Stomach (tissue), 9 donors: ENCODE results near the gene RSAD1. TPM values are rescaled to one million over a fixed set of nuclear protein-coding genes. Genes with fewer than 3 reads are reported as not detected.
A peak's percentile ranks its signal among the peaks of the same experiment; 100 is the strongest.

Experiments used
- DNase-seq, 2 donors: peaks; one replicate each; pipeline versions ENCODE4 v3.0.0 to v3.0.0-alpha.2; 2013 to 2019
- H3K27ac ChIP-seq, 5 donors: fragments of 200-600 bp in 4 of 5; sonication (generic) in 4 of 5; one replicate each; pipeline ENCODE4 v1.5.1; 2013 to 2019; ENCODE audit warnings: mild to moderate bottlenecking in 1 of 5, moderate library complexity in 1 of 5
- H3K27me3 ChIP-seq, 3 donors: fragments of 200-600 bp; sonication (generic); one replicate each; pipeline ENCODE4 v1.5.1; 2017 to 2019; ENCODE audit warnings: mixed run types in 1 of 3
- H3K36me3 ChIP-seq, 4 donors: fragments of 200-600 bp; sonication (generic); 1 replicate in 3 of 4; 2 replicates in 1 of 4; pipeline ENCODE4 v1.5.1; 2016 to 2019
- H3K4me1 ChIP-seq, 4 donors: fragments of 200-600 bp; sonication (generic); one replicate each; pipeline ENCODE4 v1.5.1; 2016 to 2019
- H3K4me3 ChIP-seq, 4 donors: fragments of 200-600 bp; sonication (generic) in 3 of 4; one replicate each; pipeline ENCODE4 v1.5.1; 2016 to 2019; ENCODE audit warnings: mild to moderate bottlenecking in 1 of 4
- H3K9me3 ChIP-seq, 4 donors: fragments of 200-600 bp; sonication (generic); one replicate each; pipeline ENCODE4 v1.5.1; 2016 to 2019
- CTCF ChIP-seq, 7 experiments: fragments of 450-650 bp in 4 of 7; fragments of 200-600 bp in 3 of 7; sonication (generic) in 3 of 7; IDR thresholded peaks; one replicate each; pipeline ENCODE4 v1.5.1; 2016 to 2019; ENCODE audit warnings: antibody characterized with exemption in 7 of 7, control low read depth in 2 of 7, mild to moderate bottlenecking in 1 of 7
- EP300 ChIP-seq: sonication (generic); formaldehyde crosslinking; IDR thresholded peaks from one replicate; pipeline ENCODE4 v1.6.1; 2017; ENCODE audit warnings: antibody characterized with exemption
- POLR2A ChIP-seq, 4 donors: fragments of 450-650 bp; IDR thresholded peaks; one replicate each; pipeline ENCODE4 v1.6.1; 2016; ENCODE audit warnings: antibody characterized with exemption in 4 of 4, control low read depth in 2 of 4, mild to moderate bottlenecking in 1 of 4, moderate library complexity in 1 of 4
- POLR2AphosphoS5 ChIP-seq, 3 donors: sonication (generic); formaldehyde crosslinking; IDR thresholded peaks; one replicate each; pipeline ENCODE4 v1.6.1; 2016; ENCODE audit warnings: antibody characterized with exemption in 3 of 3
- WGBS, 5 donors: extraction: QIAGEN DNeasy Blood & Tissue Kit in 3 of 5; methylation state at CpG; one replicate each; pipeline versions ENCODE4 v1.1.5 to v1.1.7; 2013 to 2018; 5-methylcytosine and 5-hydroxymethylcytosine counted together
- intact Hi-C: fragments of 100-400 bp; cut with DNase I; formaldehyde crosslinking; loops from one replicate; pipeline ENCODE4 v1.15.1; 2023; ENCODE audit warnings: low total_unique reads
- polyA plus RNA-seq, 3 donors: library from polyadenylated mRNA; stranded (reverse); fragments of 200-250 nt; gene quantifications; one replicate each; pipeline ENCODE4 v1.2.3, GENCODE V29; 2013
- total RNA-seq, 5 donors: library from RNA; depleted of rRNA; stranded (reverse); fragments of >200 nt; gene quantifications; one replicate each; pipeline versions ENCODE4 v1.1.0 to v1.2.3, GENCODE V29; 2014 to 2016
- donor health status: healthy with polysubstance abuse.
- donor health status: Bipolar disorder and iron deficiency.
- donor health status: healthy.

RSAD1 gene
- total and polyA plus RNA-seq, 8 donors, result 18.7 to 54.8 (median 26.3) TPM

- no peak for DNase-seq
- TF ChIP-seq EP300, result no peak
- TF ChIP-seq CTCF (IDR thresholded peaks at IDR 0.05), result no peak
- no peak for TF ChIP-seq POLR2A (IDR thresholded peaks at IDR 0.05)
- no peak for TF ChIP-seq POLR2AphosphoS5 (IDR thresholded peaks at IDR 0.05)
- H3K27me3 ChIP-seq, result peaks cover 0 to 62% (median 24%) of the 10 kb centered on the region in 3 donors
- no peaks in the 10 kb centered on the region for H3K9me3 ChIP-seq
- H3K27ac ChIP-seq, result no peak overlapping the region
- peaks cover 19 to 33% (median 30%) of the 10 kb centered on the region in 4 donors for H3K4me1 ChIP-seq
- H3K36me3 ChIP-seq, result no peaks in the 10 kb centered on the region
- intact Hi-C loops, result loop anchor here (10.0 kb wide), 1 partner anchor 45 kb away; no protein-coding TSS in a partner anchor
- no peak overlapping the region for H3K4me3 ChIP-seq
- 84 to 95% (median 90%) methylated on average over 7 of the region's 7 CpGs for WGBS, 5 donors
Measured at GRCh38 chr17:50529849-50530248, 51.2 kb downstream of the RSAD1 start.

- intact Hi-C loops, result loop anchor here (10.0 kb wide), 1 partner anchor 47 kb away; no protein-coding TSS in a partner anchor
Measured at GRCh38 chr17:50531428-50532025, 52.9 kb downstream of the RSAD1 start.

GRCh38 chr17:50532452-50533024 lies 53.9 kb downstream of the RSAD1 start, which contains the start of gene EPN3:
Gene EPN3, plus strand, starts transcription at chr17:50532735. Its CDS starts 3,822 bp downstream, at chr17:50536557.
- peaks cover 5 to 14% (median 9%) of the 10 kb centered on the region in 4 donors for H3K36me3 ChIP-seq
- peaks cover 32 to 57% (median 53%) of the 10 kb centered on the region in 4 donors for H3K4me1 ChIP-seq
- peaks cover 0 to 63% (median 24%) of the 10 kb centered on the region in 3 donors for H3K27me3 ChIP-seq
- intact Hi-C loops, result loop anchor here (10.0 kb wide), 1 partner anchor 48 kb away; no protein-coding TSS in a partner anchor
- H3K27ac ChIP-seq, result peak within 1 kb of the TSS; percentile 86 to 95 (median 91)
- peak within 1 kb of the TSS; percentile 43 to 59 (median 53) for H3K4me3 ChIP-seq
- DNase-seq, result peak; percentile 89 to 91
- no peaks in the 10 kb centered on the region for H3K9me3 ChIP-seq
- TF ChIP-seq POLR2AphosphoS5 (IDR thresholded peaks at IDR 0.05), result peak; percentile 21 to 91 (median 89)
- no peak for TF ChIP-seq EP300
- TF ChIP-seq POLR2A (IDR thresholded peaks at IDR 0.05), result peak in 1 of 4 donors; percentile 25
- TF ChIP-seq CTCF (IDR thresholded peaks at IDR 0.05), result peak in 2 of 7 experiments; percentile 14 to 20
- 0 to 4% (median 2%) methylated on average over 16 to 21 of the region's 21 CpGs for WGBS, 5 donors

More at GRCh38 chr17:50531428-50532025, 52.9 kb downstream of the RSAD1 start:
- no peak for DNase-seq
- Histone ChIP-seq H3K4me1 (peaks cover 30 to 50% (median 43%) of the 10 kb centered on the region in 4 donors), H3K27ac (peak overlapping the region in 3 of 5 donors; percentile 86 to 95 (median 91)), H3K36me3 (peaks cover 0 to 5% (median 4%) of the 10 kb centered on the region in 4 donors), H3K9me3 (no peaks in the 10 kb centered on the region), H3K4me3 (no peak overlapping the region), H3K27me3 (peaks cover 0 to 63% (median 24%) of the 10 kb centered on the region in 3 donors)
- TF ChIP-seq POLR2A (IDR thresholded peaks at IDR 0.05) (no peak), POLR2AphosphoS5 (IDR thresholded peaks at IDR 0.05) (no peak), CTCF (IDR thresholded peaks at IDR 0.05) (no peak), EP300 (no peak)
- WGBS, 5 donors, result 49 to 61% (median 59%) methylated on average over 4 to 6 of the region's 6 CpGs

GRCh38 chr17:50533185-50533584 lies 54.5 kb downstream of the RSAD1 start:
- Histone ChIP-seq H3K4me1 (peaks cover 37 to 64% (median 59%) of the 10 kb centered on the region in 4 donors), H3K4me3 (peak overlapping the region; percentile 43 to 59 (median 53)), H3K27me3 (peaks cover 0 to 63% (median 24%) of the 10 kb centered on the region in 3 donors), H3K36me3 (peaks cover 8 to 20% (median 15%) of the 10 kb centered on the region in 4 donors), H3K9me3 (no peaks in the 10 kb centered on the region), H3K27ac (peak overlapping the region; percentile 86 to 95 (median 91))
- WGBS, 5 donors, result 5 to 21% (median 15%) methylated on average over 5 of the region's 5 CpGs
- no peak for DNase-seq
- no peak for TF ChIP-seq CTCF (IDR thresholded peaks at IDR 0.05)
- no peak for TF ChIP-seq POLR2AphosphoS5 (IDR thresholded peaks at IDR 0.05)
- intact Hi-C loops, result loop anchor here (10.0 kb wide), 1 partner anchor 48 kb away; no protein-coding TSS in a partner anchor
